A673 (cell line): ENCODE data around the gene DPH3.

ENCODE experiments used
- EZH2 ChIP-seq: fragments of 200-600 bp; sonication (generic); IDR thresholded peaks from 2 replicates; pipeline ENCODE4 v1.6.1; 2017; ENCODE audit warnings: borderline replicate concordance, low read depth, mild to moderate bottlenecking, mixed read lengths, antibody characterized with exemption, low read length; ENCODE audit not compliant: poor library complexity, severe bottlenecking
- TF ChIP-seq, protein P1 (sequence below): fragments of 300-800, 200-600 bp; sonication (generic); conservative IDR thresholded peaks from 2 replicates; pipeline ENCODE4 v1.5.1; 2017; ENCODE audit warnings: low read depth, mild to moderate bottlenecking, antibody characterized with exemption, low read length, moderate library complexity, mixed read lengths

DNA sequence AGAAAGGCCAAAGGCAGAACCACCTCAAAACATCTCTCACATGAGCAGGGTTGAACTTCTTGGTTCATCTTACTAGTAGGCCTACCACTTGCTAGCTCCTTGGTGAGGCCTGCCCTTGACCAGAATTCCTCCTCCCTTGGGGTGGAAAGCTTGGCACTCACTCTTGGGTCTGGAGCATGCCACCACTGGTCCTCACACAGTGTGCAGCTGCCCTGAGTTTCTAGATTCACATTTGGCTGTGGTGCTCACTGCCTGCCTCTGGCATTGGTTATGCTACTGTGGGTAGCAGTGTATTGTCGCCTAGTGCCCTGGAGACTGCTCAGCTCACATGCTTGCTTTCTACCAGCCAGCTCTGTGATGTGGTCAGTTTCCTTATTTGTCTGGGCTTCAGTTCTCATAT lies 23.9 kb upstream of the DPH3 start:
- TF ChIP-seq, protein P1, sequence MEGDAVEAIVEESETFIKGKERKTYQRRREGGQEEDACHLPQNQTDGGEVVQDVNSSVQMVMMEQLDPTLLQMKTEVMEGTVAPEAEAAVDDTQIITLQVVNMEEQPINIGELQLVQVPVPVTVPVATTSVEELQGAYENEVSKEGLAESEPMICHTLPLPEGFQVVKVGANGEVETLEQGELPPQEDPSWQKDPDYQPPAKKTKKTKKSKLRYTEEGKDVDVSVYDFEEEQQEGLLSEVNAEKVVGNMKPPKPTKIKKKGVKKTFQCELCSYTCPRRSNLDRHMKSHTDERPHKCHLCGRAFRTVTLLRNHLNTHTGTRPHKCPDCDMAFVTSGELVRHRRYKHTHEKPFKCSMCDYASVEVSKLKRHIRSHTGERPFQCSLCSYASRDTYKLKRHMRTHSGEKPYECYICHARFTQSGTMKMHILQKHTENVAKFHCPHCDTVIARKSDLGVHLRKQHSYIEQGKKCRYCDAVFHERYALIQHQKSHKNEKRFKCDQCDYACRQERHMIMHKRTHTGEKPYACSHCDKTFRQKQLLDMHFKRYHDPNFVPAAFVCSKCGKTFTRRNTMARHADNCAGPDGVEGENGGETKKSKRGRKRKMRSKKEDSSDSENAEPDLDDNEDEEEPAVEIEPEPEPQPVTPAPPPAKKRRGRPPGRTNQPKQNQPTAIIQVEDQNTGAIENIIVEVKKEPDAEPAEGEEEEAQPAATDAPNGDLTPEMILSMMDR = no peak
- no peak for TF ChIP-seq EZH2
